ENCODE results near the gene SALL4.

SALL4 gene

DNA sequence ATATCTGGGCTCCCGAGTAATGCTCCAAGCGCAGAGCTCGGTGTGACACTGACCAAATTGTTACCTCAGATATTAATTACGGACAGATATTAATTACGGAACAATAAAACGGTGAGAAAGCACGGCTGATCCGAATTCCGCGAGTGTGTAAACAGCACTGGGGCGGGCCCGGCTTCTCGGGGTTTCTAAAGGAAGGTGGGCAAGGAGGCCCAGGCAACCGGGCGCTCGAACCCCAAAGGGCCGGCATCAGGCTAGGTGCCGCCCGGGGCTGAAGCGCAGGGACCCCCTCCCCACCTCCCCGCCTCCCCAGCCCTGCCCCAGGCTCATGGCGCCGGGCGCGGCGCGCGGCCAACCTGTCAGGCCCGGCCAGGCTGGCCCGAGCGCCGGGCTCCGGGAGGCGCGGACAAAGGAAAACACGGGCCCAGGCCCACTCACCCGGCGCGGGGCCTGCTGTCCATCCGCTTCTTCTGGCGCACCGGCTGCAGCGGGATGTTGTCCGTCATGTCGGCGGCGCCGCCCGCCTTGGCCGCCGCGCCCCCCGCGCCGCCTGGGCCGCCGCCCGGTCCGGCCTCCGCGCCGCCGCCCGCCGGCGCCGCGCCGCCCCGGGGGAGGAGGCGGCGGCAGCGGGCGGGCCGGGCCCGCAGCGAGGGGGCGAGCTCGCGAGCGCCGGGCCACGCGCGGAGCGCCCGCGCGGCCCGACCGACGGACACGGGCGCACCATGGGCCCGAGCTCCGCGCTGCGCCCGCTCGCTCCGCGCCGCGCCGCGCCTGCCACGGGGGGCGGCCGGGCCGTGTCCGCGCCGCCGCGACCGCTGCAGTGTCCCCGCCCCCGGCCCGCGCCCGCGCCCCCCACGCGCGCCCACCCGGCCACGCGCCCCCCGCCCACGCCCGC is 34.2 kb downstream of the SALL4 start, which contains the start of gene ATP9A:
Gene ATP9A, minus strand, starts transcription at position 524 of the 892 bp plus-strand sequence. Its CDS starts 21 bp downstream, at position 503.
- TF ChIP-seq SP7 (tag by site-specific recombination; IDR thresholded peaks at IDR 0.05) (peak; percentile 48; the same call in 1 of the 2 replicates), ZXDB (tag by site-specific recombination; IDR thresholded peaks at IDR 0.05) (0 out of 2 replicates have a peak, but pooled peaks have one; percentile 12), ZNF157 (tag by site-specific recombination; IDR thresholded peaks at IDR 0.05) (no peak), ZBTB7A (tag by site-specific recombination; IDR thresholded peaks at IDR 0.05; ENCODE audit: low read depth) (0 out of 2 replicates have a peak, but pooled peaks have one; percentile 4), ZIC2 (tag by site-specific recombination; IDR thresholded peaks at IDR 0.05) (peak; percentile 3; the same call in 1 of the 2 replicates), GLIS1 (tag by site-specific recombination; IDR thresholded peaks at IDR 0.05) (0 out of 2 replicates have a peak, but pooled peaks have one; percentile 3), ZEB2 (tag by site-specific recombination; IDR thresholded peaks at IDR 0.05) (peak; percentile 84; the same call in 1 of the 2 replicates), ZNF561 (tag by site-specific recombination; IDR thresholded peaks at IDR 0.05; ENCODE audit: borderline replicate concordance) (no peak), GLIS2 (tag by site-specific recombination; IDR thresholded peaks at IDR 0.05) (peak; percentile 20; the same call in 1 of the 2 replicates), ZNF335 (tag by site-specific recombination; conservative IDR thresholded peaks at IDR 0.05) (peak; percentile 83), HOXA7 (CRISPR knock-in tag; IDR thresholded peaks at IDR 0.05; ENCODE audit: borderline replicate concordance) (no peak), ZBTB8A (tag by site-specific recombination; IDR thresholded peaks at IDR 0.05) (peak; percentile 58)
- TF ChIP-seq, protein P1, sequence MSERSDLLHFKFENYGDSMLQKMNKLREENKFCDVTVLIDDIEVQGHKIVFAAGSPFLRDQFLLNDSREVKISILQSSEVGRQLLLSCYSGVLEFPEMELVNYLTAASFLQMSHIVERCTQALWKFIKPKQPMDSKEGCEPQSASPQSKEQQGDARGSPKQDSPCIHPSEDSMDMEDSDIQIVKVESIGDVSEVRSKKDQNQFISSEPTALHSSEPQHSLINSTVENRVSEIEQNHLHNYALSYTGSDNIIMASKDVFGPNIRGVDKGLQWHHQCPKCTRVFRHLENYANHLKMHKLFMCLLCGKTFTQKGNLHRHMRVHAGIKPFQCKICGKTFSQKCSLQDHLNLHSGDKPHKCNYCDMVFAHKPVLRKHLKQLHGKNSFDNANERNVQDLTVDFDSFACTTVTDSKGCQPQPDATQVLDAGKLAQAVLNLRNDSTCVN (tag by site-specific recombination; optimal IDR thresholded peaks at IDR 0.05) = peak; percentile 26
- TF ChIP-seq, protein P2, sequence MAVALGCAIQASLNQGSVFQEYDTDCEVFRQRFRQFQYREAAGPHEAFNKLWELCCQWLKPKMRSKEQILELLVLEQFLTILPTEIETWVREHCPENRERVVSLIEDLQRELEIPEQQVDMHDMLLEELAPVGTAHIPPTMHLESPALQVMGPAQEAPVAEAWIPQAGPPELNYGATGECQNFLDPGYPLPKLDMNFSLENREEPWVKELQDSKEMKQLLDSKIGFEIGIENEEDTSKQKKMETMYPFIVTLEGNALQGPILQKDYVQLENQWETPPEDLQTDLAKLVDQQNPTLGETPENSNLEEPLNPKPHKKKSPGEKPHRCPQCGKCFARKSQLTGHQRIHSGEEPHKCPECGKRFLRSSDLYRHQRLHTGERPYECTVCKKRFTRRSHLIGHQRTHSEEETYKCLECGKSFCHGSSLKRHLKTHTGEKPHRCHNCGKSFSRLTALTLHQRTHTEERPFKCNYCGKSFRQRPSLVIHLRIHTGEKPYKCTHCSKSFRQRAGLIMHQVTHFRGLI (tag by site-specific recombination; IDR thresholded peaks at IDR 0.05) = peak; percentile 72; the same call in 1 of the 2 replicates
- TF ChIP-seq, protein P3, sequence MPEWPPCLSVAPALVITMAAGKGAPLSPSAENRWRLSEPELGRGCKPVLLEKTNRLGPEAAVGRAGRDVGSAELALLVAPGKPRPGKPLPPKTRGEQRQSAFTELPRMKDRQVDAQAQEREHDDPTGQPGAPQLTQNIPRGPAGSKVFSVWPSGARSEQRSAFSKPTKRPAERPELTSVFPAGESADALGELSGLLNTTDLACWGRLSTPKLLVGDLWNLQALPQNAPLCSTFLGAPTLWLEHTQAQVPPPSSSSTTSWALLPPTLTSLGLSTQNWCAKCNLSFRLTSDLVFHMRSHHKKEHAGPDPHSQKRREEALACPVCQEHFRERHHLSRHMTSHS (tag by site-specific recombination; IDR thresholded peaks at IDR 0.05) = no peak
- TF ChIP-seq, protein P4, sequence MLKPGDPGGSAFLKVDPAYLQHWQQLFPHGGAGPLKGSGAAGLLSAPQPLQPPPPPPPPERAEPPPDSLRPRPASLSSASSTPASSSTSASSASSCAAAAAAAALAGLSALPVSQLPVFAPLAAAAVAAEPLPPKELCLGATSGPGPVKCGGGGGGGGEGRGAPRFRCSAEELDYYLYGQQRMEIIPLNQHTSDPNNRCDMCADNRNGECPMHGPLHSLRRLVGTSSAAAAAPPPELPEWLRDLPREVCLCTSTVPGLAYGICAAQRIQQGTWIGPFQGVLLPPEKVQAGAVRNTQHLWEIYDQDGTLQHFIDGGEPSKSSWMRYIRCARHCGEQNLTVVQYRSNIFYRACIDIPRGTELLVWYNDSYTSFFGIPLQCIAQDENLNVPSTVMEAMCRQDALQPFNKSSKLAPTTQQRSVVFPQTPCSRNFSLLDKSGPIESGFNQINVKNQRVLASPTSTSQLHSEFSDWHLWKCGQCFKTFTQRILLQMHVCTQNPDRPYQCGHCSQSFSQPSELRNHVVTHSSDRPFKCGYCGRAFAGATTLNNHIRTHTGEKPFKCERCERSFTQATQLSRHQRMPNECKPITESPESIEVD (tag by site-specific recombination; IDR thresholded peaks at IDR 0.05) = no peak
- TF ChIP-seq, protein P5, sequence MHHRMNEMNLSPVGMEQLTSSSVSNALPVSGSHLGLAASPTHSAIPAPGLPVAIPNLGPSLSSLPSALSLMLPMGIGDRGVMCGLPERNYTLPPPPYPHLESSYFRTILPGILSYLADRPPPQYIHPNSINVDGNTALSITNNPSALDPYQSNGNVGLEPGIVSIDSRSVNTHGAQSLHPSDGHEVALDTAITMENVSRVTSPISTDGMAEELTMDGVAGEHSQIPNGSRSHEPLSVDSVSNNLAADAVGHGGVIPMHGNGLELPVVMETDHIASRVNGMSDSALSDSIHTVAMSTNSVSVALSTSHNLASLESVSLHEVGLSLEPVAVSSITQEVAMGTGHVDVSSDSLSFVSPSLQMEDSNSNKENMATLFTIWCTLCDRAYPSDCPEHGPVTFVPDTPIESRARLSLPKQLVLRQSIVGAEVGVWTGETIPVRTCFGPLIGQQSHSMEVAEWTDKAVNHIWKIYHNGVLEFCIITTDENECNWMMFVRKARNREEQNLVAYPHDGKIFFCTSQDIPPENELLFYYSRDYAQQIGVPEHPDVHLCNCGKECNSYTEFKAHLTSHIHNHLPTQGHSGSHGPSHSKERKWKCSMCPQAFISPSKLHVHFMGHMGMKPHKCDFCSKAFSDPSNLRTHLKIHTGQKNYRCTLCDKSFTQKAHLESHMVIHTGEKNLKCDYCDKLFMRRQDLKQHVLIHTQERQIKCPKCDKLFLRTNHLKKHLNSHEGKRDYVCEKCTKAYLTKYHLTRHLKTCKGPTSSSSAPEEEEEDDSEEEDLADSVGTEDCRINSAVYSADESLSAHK (tag by site-specific recombination; IDR thresholded peaks at IDR 0.05) = no peak
- H3K27ac ChIP-seq (ENCODE audit: extremely low read depth, low read depth, low read length) = peak within 1 kb of the TSS; percentile 93
- POLR2A ChIA-PET = no interaction called here

More for the DNA sequence above, 34.2 kb downstream of the SALL4 start, which contains the start of gene ATP9A:
- Histone ChIP-seq H3K36me3 (ENCODE audit: control insufficient read depth in 2 of 2, insufficient read depth in 1 of 2, low read length in 2 of 2) (no peaks in the 10 kb centered on the region), H3K9me3 (ENCODE audit: control insufficient read depth, insufficient read depth, low read depth, low read length) (no peaks in the 10 kb centered on the region), H3K4me3 (ENCODE audit: low read depth, low read length) (peak within 1 kb of the TSS; percentile 78), H3K4me1 (ENCODE audit: control insufficient read depth, insufficient read depth, low read length) (no peaks in the 10 kb centered on the region)
- CTCF ChIA-PET = no interaction called here

Measured in HEK293 (cell line).